ENCODE data around the gene ZNF708. TPM values are rescaled to one million over a fixed set of nuclear protein-coding genes. Genes with fewer than 3 reads are reported as not detected.
"Not testable (repeated sequence)": the region's sequence is repeated elsewhere in the genome, so short reads cannot be mapped to it uniquely, and the experiment has no call there.

ZNF708 gene
- total RNA-seq, 1 donor: 10.9 TPM

DNA sequence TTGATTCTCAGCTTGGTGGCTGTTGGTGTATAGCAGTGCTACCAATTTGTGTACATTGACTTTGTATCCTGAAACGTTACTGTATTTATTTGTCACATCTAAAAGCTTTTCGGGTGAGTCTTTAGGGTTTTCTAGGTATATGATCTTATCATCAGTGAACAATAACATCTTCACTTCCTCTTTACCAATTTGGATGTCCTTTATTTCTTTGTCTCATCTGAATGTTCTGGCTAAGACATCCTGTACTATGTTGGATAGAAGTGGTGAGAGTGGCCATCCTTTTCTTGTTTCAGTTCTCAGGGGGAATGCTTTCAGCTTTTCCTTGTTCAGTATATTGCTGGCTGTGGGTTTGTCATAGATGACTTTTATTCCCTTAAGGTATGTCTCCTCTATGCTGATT lies 23.6 kb upstream of the ZNF708 start:
- DNase-seq (ENCODE audit: insufficient read length, low spot score, missing footprints): no peak
- no peaks in the 10 kb centered on the region for H3K36me3 ChIP-seq (ENCODE audit: insufficient read depth, low read length)
- no peaks in the 10 kb centered on the region for H3K79me2 ChIP-seq (ENCODE audit: insufficient read depth, low read length)
- H3K27ac ChIP-seq (ENCODE audit: low read depth, low read length): no peak overlapping the region
- no peak overlapping the region for H2AFZ ChIP-seq (ENCODE audit: low read length)
- H3K27me3 ChIP-seq (ENCODE audit: insufficient read depth, low read length): no peaks in the 10 kb centered on the region
- H3K4me3 ChIP-seq (ENCODE audit: insufficient read depth, low read length): no peak overlapping the region
- TF ChIP-seq, protein P1, sequence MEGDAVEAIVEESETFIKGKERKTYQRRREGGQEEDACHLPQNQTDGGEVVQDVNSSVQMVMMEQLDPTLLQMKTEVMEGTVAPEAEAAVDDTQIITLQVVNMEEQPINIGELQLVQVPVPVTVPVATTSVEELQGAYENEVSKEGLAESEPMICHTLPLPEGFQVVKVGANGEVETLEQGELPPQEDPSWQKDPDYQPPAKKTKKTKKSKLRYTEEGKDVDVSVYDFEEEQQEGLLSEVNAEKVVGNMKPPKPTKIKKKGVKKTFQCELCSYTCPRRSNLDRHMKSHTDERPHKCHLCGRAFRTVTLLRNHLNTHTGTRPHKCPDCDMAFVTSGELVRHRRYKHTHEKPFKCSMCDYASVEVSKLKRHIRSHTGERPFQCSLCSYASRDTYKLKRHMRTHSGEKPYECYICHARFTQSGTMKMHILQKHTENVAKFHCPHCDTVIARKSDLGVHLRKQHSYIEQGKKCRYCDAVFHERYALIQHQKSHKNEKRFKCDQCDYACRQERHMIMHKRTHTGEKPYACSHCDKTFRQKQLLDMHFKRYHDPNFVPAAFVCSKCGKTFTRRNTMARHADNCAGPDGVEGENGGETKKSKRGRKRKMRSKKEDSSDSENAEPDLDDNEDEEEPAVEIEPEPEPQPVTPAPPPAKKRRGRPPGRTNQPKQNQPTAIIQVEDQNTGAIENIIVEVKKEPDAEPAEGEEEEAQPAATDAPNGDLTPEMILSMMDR (IDR thresholded peaks at IDR 0.05; ENCODE audit: extremely low read depth, low read depth, low read length): no peak
- H3K9me3 ChIP-seq (ENCODE audit: low read depth, low read length): no peaks in the 10 kb centered on the region
- no peak overlapping the region for H3K4me2 ChIP-seq (ENCODE audit: insufficient read depth, low read length)
- H4K20me1 ChIP-seq (ENCODE audit: insufficient read depth, low read length): no peaks in the 10 kb centered on the region
- H3K4me1 ChIP-seq (ENCODE audit: insufficient read depth, low read length): no peaks in the 10 kb centered on the region

DNA sequence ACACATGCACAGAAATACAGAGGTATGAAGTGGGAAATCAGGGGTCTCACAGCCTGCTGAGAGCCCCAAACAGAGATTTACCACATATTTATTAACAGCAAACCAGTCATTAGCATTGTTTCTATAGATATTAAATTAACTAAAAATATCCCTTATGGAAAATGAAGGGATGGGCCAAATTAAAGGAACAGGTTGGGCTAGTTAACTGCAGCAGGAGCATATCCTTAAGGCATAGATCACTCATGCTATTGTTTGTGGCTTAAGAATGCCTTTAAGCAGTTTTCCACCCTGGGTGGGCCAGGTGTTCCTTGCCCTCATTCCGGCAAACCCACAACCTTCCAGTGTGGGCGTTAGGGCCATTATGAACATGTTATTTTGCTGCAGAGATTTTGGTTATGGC lies 15.6 kb upstream of the ZNF708 start:
- not testable (repeated sequence) for H4K20me1 ChIP-seq (ENCODE audit: insufficient read depth, low read length); H3K4me1 ChIP-seq (ENCODE audit: insufficient read depth, low read length); H3K79me2 ChIP-seq (ENCODE audit: insufficient read depth, low read length); H3K4me3 ChIP-seq (ENCODE audit: insufficient read depth, low read length); H3K27ac ChIP-seq (ENCODE audit: low read depth, low read length); DNase-seq (ENCODE audit: insufficient read length, low spot score, missing footprints); H3K36me3 ChIP-seq (ENCODE audit: insufficient read depth, low read length); H3K27me3 ChIP-seq (ENCODE audit: insufficient read depth, low read length); H3K4me2 ChIP-seq (ENCODE audit: insufficient read depth, low read length); H3K9me3 ChIP-seq (ENCODE audit: low read depth, low read length); H2AFZ ChIP-seq (ENCODE audit: low read length)

DNA sequence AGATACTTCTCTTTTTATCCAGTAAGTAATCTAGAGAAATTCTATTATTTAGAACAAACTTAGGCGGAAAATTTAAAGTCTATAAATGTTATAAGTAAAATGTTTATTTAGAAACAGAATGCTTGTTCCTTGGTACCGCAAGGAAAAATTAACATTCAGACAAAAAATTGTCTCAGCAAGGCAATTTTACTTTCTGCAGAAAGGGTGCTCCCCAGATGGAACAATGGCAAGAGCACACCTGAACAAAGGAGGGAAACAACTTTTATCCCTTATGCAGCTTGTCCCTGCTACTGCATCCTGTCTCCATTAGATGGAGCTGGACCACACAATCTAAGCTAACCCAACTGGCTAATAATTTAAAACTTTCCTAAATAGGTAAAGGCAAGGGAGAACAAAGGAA lies 6.5 kb upstream of the ZNF708 start:
- Histone ChIP-seq H3K4me1 (ENCODE audit: insufficient read depth, low read length) (no peaks in the 10 kb centered on the region), H3K4me2 (ENCODE audit: insufficient read depth, low read length) (no peak overlapping the region), H3K9me3 (ENCODE audit: low read depth, low read length) (no peaks in the 10 kb centered on the region), H3K27ac (ENCODE audit: low read depth, low read length) (no peak overlapping the region), H3K79me2 (ENCODE audit: insufficient read depth, low read length) (no peaks in the 10 kb centered on the region), H3K27me3 (ENCODE audit: insufficient read depth, low read length) (no peaks in the 10 kb centered on the region), H3K4me3 (ENCODE audit: insufficient read depth, low read length) (no peak overlapping the region), H3K36me3 (ENCODE audit: insufficient read depth, low read length) (no peaks in the 10 kb centered on the region), H2AFZ (ENCODE audit: low read length) (no peak overlapping the region), H4K20me1 (ENCODE audit: insufficient read depth, low read length) (no peaks in the 10 kb centered on the region)
- TF ChIP-seq, protein P1 (IDR thresholded peaks at IDR 0.05; ENCODE audit: extremely low read depth, low read depth, low read length): peak; percentile 5
- DNase-seq (ENCODE audit: insufficient read length, low spot score, missing footprints): no peak

DNA sequence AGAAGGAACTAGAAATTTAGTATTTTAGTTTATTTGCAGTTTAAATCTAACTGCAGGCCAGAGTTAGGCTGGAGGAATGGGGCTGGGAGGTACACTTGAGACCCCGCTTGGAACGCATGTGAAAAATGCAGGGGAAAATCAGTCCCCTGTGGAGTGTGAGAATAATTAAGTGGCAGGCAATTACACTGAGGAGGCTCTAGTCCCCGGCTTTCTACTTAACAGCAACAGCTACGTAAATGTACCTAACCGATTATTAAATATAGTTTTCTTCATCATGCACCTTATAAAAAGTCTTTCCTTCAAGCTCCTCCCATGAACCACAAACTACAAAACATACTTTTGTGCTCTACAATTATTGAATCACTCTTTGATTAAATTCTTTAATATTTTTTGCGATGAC lies 804 bp downstream of the ZNF708 start:
- Histone ChIP-seq H3K4me2 (ENCODE audit: insufficient read depth, low read length) (peak overlapping the region; percentile 86), H3K9me3 (ENCODE audit: low read depth, low read length) (no peaks in the 10 kb centered on the region), H3K79me2 (ENCODE audit: insufficient read depth, low read length) (peaks cover 50% of the 10 kb centered on the region), H2AFZ (ENCODE audit: low read length) (peak overlapping the region; percentile 100), H3K36me3 (ENCODE audit: insufficient read depth, low read length) (peaks cover 7% of the 10 kb centered on the region), H3K27ac (ENCODE audit: low read depth, low read length) (peak overlapping the region; percentile 99), H3K4me1 (ENCODE audit: insufficient read depth, low read length) (peaks cover 5% of the 10 kb centered on the region), H4K20me1 (ENCODE audit: insufficient read depth, low read length) (no peaks in the 10 kb centered on the region), H3K4me3 (ENCODE audit: insufficient read depth, low read length) (peak overlapping the region; percentile 99), H3K27me3 (ENCODE audit: insufficient read depth, low read length) (no peaks in the 10 kb centered on the region)
- TF ChIP-seq, protein P1 (IDR thresholded peaks at IDR 0.05; ENCODE audit: extremely low read depth, low read depth, low read length): no peak
- peak; percentile 19 for DNase-seq (ENCODE audit: insufficient read length, low spot score, missing footprints)
